ENCODE measurements around the gene SNX24. TPM values are rescaled to one million over a fixed set of nuclear protein-coding genes. Genes with fewer than 3 reads are reported as not detected.
A peak's percentile ranks its signal among the peaks of the same experiment; 100 is the strongest.

Gene SNX24
- total and polyA plus RNA-seq, 10 of the 15 experiments (the other 5 are each of a cell fraction or from before 2014, with no cell fraction given) = 0.15 to 6.6 (median 4.1) TPM

- ChIA-PET SMC1A (ENCODE audit: uncharacterized antibody, unreplicated experiment) (interaction anchor here (0.6 kb wide), 1 partner anchor 365 kb away, joined by 3 read pairs; no protein-coding TSS in a partner anchor), POLR2A (no interaction called here), CTCF (no interaction called here), RAD21 (ENCODE audit: unreplicated experiment) (no interaction called here)
- Histone ChIP-seq H3K27me3 (replicated peaks in 1 of 2; ENCODE audit: control insufficient read depth in 2 of 2, insufficient read depth in 2 of 2, low read length in 1 of 2) (no peaks in the 10 kb centered on the region), H3K27ac (ENCODE audit: control insufficient read depth, insufficient read depth) (no peak overlapping the region), H3K9ac (ENCODE audit: control insufficient read depth, insufficient read depth, low read length) (no peak overlapping the region), H3K36me3 (ENCODE audit: control insufficient read depth in 2 of 2, insufficient read depth in 2 of 2, low read length in 1 of 2) (no peaks in the 10 kb centered on the region), H3K79me2 (ENCODE audit: control insufficient read depth, insufficient read depth, low read length) (no peaks in the 10 kb centered on the region), H2AFZ (ENCODE audit: control insufficient read depth, low read depth, low read length) (no peak overlapping the region), H4K20me1 (ENCODE audit: control insufficient read depth, insufficient read depth) (no peaks in the 10 kb centered on the region), H3K4me3 (no peak overlapping the region), H3K9me3 (replicated peaks; ENCODE audit: control insufficient read depth, insufficient read depth, low read length) (no peaks in the 10 kb centered on the region), H3K4me2 (ENCODE audit: control insufficient read depth, insufficient read depth) (no peak overlapping the region), H3K4me1 (ENCODE audit: control insufficient read depth, insufficient read depth, low read length) (no peaks in the 10 kb centered on the region)
- TF ChIP-seq POLR2AphosphoS2 (IDR thresholded peaks at IDR 0.05; ENCODE audit: low read depth, low read length) (no peak), PBX3 (IDR thresholded peaks at IDR 0.05; ENCODE audit: insufficient replicate concordance, low read depth, low read length) (no peak), ESRRA (IDR thresholded peaks at IDR 0.05; ENCODE audit: low read length) (no peak), NFXL1 (IDR thresholded peaks at IDR 0.05; ENCODE audit: borderline replicate concordance) (no peak), ZBTB4 (CRISPR knock-in tag; IDR thresholded peaks at IDR 0.05) (no peak), CHD4 (IDR thresholded peaks at IDR 0.05) (no peak), KLF5 (IDR thresholded peaks at IDR 0.05; ENCODE audit: partially characterized antibody) (no peak), RELA (IDR thresholded peaks at IDR 0.05; ENCODE audit: borderline replicate concordance, partially characterized antibody) (no peak), CBX3 (IDR thresholded peaks at IDR 0.05; ENCODE audit: borderline replicate concordance, low read depth) (no peak), EP300 (IDR thresholded peaks at IDR 0.05; ENCODE audit: borderline replicate concordance in 1 of 2, control insufficient read depth in 1 of 2, low read depth in 2 of 2, low read length in 2 of 2) (no peak), SMC3 (IDR thresholded peaks at IDR 0.05; ENCODE audit: borderline replicate concordance, low read length) (no peak), CHD1 (IDR thresholded peaks at IDR 0.05; ENCODE audit: low read depth, low read length) (no peak)
- FAIRE-seq = no peak
- no peak for DNase-seq (ENCODE audit: low read depth, low spot score)
- 63% methylated on average over 1 of the region's 1 CpG for WGBS (ENCODE audit: insufficient coverage, insufficient replicate concordance, low lambda C conversion rate, missing lambda C conversion rate)
- intact Hi-C loops (cut with micrococcal nuclease; ENCODE audit: unreplicated experiment) (no loop called here), in situ Hi-C loops (cut with MboI) (no loop called here)
- ATAC-seq = peak; percentile 48; the same call in 2 of the 3 replicates
- BruUV-seq (replicated peaks) = no TSS peak
These were observed 83.6 kb downstream of the SNX24 start for GRCh38 chr5:122929001-122929400.
